HG03196 (cell line): ENCODE data around the gene STX4.
A peak's percentile ranks its signal among the peaks of the same experiment; 100 is the strongest.

Source experiments
- ATAC-seq: cut with Tn5 transposase; IDR thresholded peaks from one replicate; pipeline ENCODE4 v1.9.1; 2021; ENCODE audit not compliant: unreplicated experiment

Gene STX4

GRCh38 chr16:31063843-31064611 lies 30.7 kb downstream of the STX4 start:
- no peak for ATAC-seq

- ATAC-seq: no peak
These were observed 31.6 kb downstream of the STX4 start for GRCh38 chr16:31064882-31065461.

- no peak for ATAC-seq
These were observed 34.0 kb downstream of the STX4 start for GRCh38 chr16:31067342-31067741.

- no peak for ATAC-seq
These were observed 38.5 kb downstream of the STX4 start for GRCh38 chr16:31071861-31072260.

GRCh38 chr16:31072540-31073141 lies 39.3 kb downstream of the STX4 start:
- peak; percentile 3 for ATAC-seq

- ATAC-seq: peak; percentile 48
These were observed 40.0 kb downstream of the STX4 start for GRCh38 chr16:31073142-31073969.

- ATAC-seq: peak; percentile 72
These were observed 40.8 kb downstream of the STX4 start, which contains the start of the genes ZNF646 and ZNF668 for GRCh38 chr16:31073970-31074813. TSS of gene ZNF646 (plus strand) at chr16:31074422. CDS start at chr16:31076325, 1,903 bp downstream. TSS of gene ZNF668 (minus strand) at chr16:31074240. CDS start at chr16:31064459, 9,781 bp downstream.

GRCh38 chr16:31074814-31075183 lies 41.4 kb downstream of the STX4 start:
- no peak for ATAC-seq

- ATAC-seq: no peak
These were observed 43.0 kb downstream of the STX4 start for GRCh38 chr16:31076319-31076718.

GRCh38 chr16:31077024-31077423 lies 43.7 kb downstream of the STX4 start:
- no peak for ATAC-seq

GRCh38 chr16:31077592-31078396 lies 44.4 kb downstream of the STX4 start:
- ATAC-seq: no peak

- ATAC-seq: no peak
These were observed 45.4 kb downstream of the STX4 start for GRCh38 chr16:31078597-31079341.

GRCh38 chr16:31079342-31079944 lies 46.1 kb downstream of the STX4 start:
- no peak for ATAC-seq

- no peak for ATAC-seq
These were observed 46.8 kb downstream of the STX4 start for GRCh38 chr16:31080035-31080629.

- no peak for ATAC-seq
These were observed 47.5 kb downstream of the STX4 start for GRCh38 chr16:31080756-31081419.

- no peak for ATAC-seq
These were observed 48.3 kb downstream of the STX4 start for GRCh38 chr16:31081428-31082351.
